Stimulated activated CD4-positive, alpha-beta T cell treated with anti-CD3 and anti-CD28 coated beads, Interleukin-1b, Interleukin-23, amount 100 ng/mL, for 4 hours (primary cell): Measurements from ENCODE around the gene UBR4.

Experiments
- DNase-seq, 2 donors: peaks; one replicate each; pipeline ENCODE4 v3.0.0-alpha.2; 2020; ENCODE audit warnings: low read depth in 2 of 2

Gene UBR4

GRCh38 chr1:19057784-19058475, 152.1 kb downstream of the UBR4 start:
- no peak for DNase-seq

- no peak for DNase-seq
These were observed 152.8 kb downstream of the UBR4 start for GRCh38 chr1:19057182-19057779.

GRCh38 chr1:19055701-19056100, 154.4 kb downstream of the UBR4 start:
- no peak for DNase-seq

- no peak for DNase-seq
These were observed 155.1 kb downstream of the UBR4 start for GRCh38 chr1:19055001-19055400.

GRCh38 chr1:19054216-19054615, 155.8 kb downstream of the UBR4 start:
- no peak for DNase-seq

GRCh38 chr1:19053486-19053885, 156.6 kb downstream of the UBR4 start:
- DNase-seq, result no peak

- no peak for DNase-seq
These were observed 160.3 kb downstream of the UBR4 start for GRCh38 chr1:19049798-19050197.

GRCh38 chr1:19049128-19049768, 160.8 kb downstream of the UBR4 start:
- no peak for DNase-seq

GRCh38 chr1:19046972-19047731, 162.9 kb downstream of the UBR4 start:
- DNase-seq, result no peak

GRCh38 chr1:19045898-19046880, 163.9 kb downstream of the UBR4 start:
- no peak for DNase-seq

GRCh38 chr1:19044975-19045831, 164.9 kb downstream of the UBR4 start:
- no peak for DNase-seq

GRCh38 chr1:19044471-19044870, 165.6 kb downstream of the UBR4 start:
- DNase-seq, result no peak

- DNase-seq, result no peak
These were observed 166.3 kb downstream of the UBR4 start for GRCh38 chr1:19043579-19044443.

- peak in 1 of 2 donors; percentile 10 for DNase-seq
These were observed 167.1 kb downstream of the UBR4 start for GRCh38 chr1:19042675-19043578.

GRCh38 chr1:19040010-19040680, 169.9 kb downstream of the UBR4 start:
- no peak for DNase-seq

- no peak for DNase-seq
These were observed 171.3 kb downstream of the UBR4 start for GRCh38 chr1:19038732-19039131.

GRCh38 chr1:19038096-19038495, 172.0 kb downstream of the UBR4 start:
- DNase-seq, result no peak

- no peak for DNase-seq
These were observed 172.4 kb downstream of the UBR4 start for GRCh38 chr1:19037659-19038058.
